Suprapubic skin (tissue), 3 donors: Measurements from ENCODE around the gene FAM149A.

ENCODE experiments used
- POLR2AphosphoS5 ChIP-seq, 3 donors: sonication (generic); formaldehyde crosslinking; IDR thresholded peaks; one replicate each; pipeline ENCODE4 v1.6.1; 2017; ENCODE audit warnings: antibody characterized with exemption in 3 of 3
- TF ChIP-seq, protein P1 (sequence below), 2 donors: fragments of 200-600 bp in 1 of 2; fragments of 450-650 bp in 1 of 2; sonication (generic) in 1 of 2; IDR thresholded peaks; one replicate each; pipeline ENCODE4 v1.5.1; 2016 to 2019; ENCODE audit warnings: antibody characterized with exemption in 2 of 2, mild to moderate bottlenecking in 1 of 2, moderate library complexity in 1 of 2

- TF ChIP-seq, protein P1, sequence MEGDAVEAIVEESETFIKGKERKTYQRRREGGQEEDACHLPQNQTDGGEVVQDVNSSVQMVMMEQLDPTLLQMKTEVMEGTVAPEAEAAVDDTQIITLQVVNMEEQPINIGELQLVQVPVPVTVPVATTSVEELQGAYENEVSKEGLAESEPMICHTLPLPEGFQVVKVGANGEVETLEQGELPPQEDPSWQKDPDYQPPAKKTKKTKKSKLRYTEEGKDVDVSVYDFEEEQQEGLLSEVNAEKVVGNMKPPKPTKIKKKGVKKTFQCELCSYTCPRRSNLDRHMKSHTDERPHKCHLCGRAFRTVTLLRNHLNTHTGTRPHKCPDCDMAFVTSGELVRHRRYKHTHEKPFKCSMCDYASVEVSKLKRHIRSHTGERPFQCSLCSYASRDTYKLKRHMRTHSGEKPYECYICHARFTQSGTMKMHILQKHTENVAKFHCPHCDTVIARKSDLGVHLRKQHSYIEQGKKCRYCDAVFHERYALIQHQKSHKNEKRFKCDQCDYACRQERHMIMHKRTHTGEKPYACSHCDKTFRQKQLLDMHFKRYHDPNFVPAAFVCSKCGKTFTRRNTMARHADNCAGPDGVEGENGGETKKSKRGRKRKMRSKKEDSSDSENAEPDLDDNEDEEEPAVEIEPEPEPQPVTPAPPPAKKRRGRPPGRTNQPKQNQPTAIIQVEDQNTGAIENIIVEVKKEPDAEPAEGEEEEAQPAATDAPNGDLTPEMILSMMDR (IDR thresholded peaks at IDR 0.05), result no peak
- no peak for TF ChIP-seq POLR2AphosphoS5 (IDR thresholded peaks at IDR 0.05)
Observed at GRCh38 chr4:186167605-186168004, 63.1 kb downstream of the FAM149A start.
